ENCODE measurements around the gene GRP.
"Not testable (repeated sequence)": the region's sequence is repeated elsewhere in the genome, so short reads cannot be mapped to it uniquely, and the experiment has no call there.

Gene GRP

DNA sequence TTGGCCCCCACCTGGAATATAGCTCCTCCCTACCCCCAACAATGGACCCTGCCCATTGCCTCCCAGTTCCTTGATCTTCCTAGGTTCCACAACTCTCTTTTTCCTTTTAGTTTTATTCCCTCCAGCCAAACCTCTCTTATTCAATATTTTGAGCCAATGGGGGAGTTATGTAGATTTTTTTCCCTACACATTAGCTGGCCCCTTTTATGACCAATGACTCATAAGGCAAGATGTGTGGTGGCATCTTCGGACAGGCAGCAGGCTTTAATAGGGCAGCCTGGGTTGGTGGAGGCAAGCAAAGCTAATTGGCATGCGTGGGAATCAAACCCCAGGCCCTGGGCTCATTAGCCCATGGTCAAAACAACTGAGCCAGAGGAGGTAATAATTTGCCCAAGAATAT lies 9.2 kb downstream of the GRP start:
- DNase-seq (ENCODE audit: low read depth in 2 of 2): no peak

DNA sequence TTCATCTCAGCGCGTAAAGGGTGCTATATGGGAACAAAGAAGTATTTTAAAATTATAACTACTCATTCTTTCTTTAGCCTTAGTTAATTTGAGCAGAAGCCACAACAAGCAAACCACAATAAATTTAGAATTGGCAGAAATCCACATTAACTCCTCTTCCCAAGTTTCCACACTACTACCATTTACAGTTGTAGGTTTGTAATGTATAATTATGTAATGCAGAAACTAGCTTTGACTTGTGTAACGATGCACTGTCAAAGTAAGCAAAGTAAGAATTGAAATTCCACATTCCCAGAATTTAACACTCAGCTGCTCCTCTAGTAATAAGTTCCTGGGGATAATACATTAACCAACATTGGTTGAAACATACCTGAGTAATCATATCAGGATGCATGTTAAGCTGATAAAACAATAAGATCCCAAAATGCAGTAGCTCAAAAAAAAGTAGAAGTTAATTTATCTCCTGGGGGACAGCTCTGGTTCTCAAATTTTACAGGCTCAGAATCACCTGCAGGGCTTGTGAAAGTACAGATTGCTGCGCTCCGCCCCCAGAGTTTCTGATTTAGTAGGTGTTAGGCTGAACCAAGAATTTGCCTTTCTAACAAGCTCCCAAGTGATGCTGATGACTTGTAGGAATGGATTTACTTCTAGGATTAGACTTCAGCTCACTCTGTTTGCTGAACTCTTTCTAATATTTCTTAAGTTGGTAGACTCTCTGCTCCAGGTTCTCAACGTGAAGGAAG lies 9.9 kb downstream of the GRP start:
- DNase-seq (ENCODE audit: low read depth in 2 of 2): no peak

DNA sequence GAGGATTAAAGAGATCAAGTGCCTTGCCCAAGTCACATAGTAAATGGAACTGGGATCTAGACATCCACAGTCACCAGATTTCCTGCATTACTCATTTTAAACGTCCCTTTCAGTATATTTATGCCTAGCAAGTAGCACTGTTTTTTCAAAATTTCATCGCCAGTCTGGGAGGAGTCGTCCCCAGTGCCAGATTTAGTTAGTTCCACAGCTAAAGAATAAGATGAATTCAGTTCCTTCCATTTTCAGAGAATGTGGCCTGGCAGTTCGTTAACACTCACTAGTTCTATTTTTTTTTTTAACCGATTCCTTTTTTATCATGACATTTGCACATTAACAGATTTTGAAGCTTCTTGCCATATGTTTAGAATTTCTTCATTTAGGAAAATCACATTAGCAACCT lies 11.2 kb downstream of the GRP start:
- DNase-seq (ENCODE audit: low read depth in 2 of 2): no peak

DNA sequence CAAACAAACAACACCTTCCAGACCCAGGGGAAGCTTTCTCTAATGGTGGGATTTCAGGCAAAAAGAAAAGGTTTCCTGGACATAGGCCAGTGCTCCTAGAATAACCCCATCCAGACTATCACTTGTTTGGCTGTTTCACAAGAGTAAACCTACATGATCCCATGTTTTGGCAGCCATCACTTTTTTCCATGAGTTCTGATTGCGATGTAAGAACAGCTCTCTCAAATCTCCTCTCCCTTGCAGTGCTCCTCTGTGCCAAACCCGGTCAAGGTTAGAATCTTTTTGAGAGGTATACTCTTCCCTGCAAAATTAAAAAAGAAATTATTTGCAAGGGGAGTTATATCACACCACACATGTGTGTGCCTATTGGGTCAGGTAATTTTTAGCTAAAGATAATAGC lies 11.9 kb downstream of the GRP start:
- DNase-seq (ENCODE audit: low read depth in 2 of 2): no peak

DNA sequence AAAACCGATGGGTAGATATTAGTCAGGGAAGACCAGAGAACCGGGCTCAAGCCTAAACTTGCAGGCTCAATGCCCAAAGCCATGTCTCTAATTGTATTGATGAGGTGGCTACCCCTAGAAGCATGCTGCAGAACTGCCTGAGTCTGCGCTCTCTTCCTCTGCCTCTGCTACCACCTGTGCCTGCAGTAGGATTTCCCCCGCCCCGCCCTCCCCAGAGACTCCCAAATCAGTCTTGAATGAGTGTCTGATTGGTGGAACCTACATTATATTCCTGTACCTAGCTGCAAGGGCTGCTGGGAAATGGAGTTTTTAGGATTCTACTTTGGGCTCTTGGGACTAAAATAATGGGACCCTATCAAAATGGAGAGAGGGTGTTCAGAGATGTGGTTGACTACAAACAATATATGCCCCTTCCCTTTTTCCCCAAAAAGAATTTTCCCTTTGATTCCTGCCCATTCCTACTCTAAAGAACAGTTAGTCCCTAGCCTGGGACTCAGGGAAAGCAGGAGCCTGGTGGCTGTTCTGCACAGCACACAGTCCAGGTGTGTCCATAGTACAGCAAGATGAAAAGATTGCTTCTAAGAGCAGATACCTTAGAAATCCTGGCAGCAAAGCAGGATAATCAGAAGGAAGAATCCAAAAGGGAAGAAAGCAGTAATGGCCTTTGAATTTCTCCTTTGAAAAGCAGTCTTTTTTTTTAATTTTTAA lies 12.5 kb downstream of the GRP start:
- no peak for DNase-seq (ENCODE audit: low read depth in 2 of 2)

DNA sequence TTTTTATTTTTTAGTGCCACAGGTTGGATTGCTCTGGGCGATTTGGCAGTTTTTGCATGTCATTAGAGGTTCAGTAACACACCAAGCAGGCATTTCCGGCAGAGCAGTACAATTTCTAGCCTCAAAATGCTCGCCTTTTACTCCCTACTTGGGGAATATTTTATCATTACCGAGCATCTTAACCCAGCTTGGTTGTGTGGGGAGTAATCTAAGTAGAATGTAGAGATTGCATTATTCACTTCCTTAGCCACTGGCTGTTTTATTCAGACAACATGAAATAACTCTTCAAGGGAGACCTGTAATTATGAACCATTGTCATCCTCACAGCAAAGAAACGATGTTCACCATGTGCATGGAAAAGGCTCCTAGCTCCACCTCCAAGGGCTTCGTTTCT lies 13.1 kb downstream of the GRP start:
- DNase-seq (ENCODE audit: low read depth in 2 of 2): no peak

DNA sequence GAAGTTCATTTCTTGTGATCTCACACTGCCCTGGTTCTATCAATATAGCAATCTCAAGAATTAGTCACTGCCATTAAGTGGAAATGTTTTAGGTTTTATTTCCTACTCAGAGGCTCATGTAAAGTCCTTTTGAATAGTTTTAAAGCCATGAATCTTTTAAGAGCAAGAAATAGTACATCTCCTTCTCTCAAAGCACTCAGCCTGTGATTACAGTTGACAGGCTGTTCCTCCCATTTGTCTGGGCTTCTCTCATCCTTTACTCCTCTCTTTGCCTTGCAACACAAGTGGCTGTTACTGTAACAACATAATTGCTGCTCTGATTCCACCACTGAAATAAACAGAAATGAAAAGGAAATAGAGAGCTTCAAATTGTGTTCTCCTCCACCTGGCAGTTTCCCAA lies 18.4 kb downstream of the GRP start:
- DNase-seq (ENCODE audit: low read depth in 2 of 2): no peak

DNA sequence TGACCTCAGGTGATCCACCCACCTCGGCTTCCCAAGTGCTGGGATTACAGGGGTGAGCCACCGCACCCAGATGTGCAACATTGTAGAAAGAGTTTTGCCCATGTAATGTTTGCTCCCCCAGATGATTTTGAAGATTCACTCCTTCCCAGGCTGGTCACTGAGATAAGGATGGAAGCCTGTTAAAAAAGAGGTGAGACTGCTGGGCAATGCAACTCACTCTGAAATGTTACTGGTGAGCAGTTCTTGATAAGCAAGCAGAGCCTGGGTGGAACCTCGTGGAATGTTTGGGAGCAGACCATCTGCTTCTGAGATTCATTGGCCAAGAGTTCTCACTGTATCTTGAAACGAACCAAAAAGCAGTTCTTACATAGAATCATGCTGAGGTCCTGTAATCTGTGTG lies 19.7 kb downstream of the GRP start:
- DNase-seq (ENCODE audit: low read depth in 2 of 2): no peak

DNA sequence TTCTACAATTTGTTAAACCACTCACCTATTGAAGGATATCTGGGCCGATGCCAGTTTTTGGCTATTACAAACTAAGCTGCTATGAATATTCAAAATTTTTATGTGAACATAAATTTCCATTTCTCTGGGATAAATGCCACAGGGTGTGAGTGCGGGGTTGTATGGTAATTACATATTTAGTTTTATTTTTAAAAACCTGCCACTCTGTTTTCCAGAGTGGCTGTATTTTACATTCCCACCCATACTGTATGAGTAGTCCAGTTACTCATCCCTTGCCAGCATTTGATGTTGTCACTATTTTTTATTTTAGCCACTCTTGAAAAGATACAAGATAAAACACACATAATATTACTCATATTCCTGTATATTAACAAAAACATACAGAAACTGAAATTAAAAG lies 22.9 kb downstream of the GRP start:
- DNase-seq (ENCODE audit: low read depth in 2 of 2): no peak

DNA sequence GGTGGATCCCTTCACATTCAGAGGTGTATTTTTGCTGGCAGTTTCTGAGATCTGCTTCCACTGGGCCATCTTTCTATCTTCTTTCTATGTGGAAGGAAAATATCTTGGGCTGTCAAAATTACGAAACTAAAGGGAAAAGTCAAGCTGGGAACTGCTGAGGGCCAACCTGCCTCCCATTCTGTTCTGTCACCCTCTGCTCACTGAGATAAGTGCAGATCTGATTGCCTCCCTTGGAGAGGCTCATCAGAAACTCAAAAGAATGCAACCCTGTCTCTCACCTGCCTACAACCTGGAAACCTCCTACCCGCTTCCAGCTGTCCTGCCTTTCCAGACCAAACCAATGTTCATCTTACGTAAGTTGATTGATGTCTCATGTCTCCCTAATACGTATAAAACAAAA lies 26.8 kb downstream of the GRP start:
- no peak for DNase-seq (ENCODE audit: low read depth in 2 of 2)

DNA sequence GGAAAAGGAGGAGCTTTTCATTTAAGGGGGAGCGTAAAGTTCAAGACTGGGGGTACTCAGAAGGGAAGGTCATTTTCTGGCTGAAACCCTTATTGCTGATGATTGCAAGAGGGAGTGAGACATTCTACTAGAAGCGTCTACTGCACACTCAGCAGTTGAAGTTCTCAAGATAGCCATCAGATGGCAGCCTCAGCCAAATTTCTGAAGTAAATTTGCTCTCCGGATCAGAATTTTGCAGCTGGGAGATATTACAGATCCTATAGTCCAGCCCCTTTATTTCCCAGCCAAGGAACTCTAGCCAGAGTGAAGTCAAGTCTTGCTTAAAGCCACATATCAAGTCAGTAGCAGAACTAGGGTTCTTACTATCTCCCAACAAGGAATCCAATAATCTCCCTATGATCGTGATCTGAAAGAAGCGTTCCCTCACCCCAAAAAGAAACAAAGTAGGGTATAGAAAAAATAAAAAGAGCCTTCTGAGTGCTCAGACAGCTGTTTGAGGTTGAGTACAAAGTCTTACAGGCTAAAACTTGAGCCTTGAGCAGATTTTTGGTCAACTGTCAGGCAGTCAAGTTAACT lies 29.3 kb downstream of the GRP start:
- no peak for DNase-seq (ENCODE audit: low read depth in 2 of 2)

DNA sequence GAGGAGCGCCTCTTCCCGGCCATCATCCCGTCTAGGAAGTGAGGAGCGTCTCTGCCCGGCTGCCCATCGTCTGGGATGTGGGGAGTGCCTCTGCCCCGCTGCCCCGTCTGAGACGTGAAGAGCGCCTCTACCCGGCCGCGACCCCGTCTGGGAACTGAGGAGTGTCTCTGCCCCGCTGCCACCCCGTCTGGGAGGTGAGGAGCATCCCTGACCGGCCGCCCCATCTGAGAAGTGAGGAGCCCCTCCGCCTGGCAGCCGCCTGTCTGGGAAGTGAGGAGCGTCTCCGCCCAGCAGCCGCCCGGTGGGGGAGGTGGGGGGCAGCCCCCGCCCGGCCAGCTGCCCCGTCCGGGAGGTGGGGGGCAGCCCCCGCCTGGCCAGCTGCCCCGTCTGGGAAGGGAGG lies 35.5 kb downstream of the GRP start:
- DNase-seq (ENCODE audit: low read depth in 2 of 2): not testable (repeated sequence)

DNA sequence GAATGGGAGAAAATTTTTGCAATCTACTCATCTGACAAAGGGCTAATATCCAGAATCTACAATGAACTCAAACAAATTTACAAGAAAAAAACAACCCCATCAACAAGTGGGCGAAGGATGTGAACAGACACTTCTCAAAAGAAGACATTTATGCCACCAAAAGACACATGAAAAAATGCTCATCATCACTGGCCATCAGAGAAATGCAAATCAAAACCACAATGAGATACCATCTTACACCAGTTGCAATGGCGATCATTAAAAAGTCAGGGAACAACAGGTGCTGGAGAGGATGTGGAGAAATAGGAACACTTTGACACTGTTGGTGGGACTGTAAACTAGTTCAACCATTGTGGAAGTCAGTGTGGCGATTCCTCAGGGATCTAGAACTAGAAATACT lies 41.9 kb downstream of the GRP start:
- DNase-seq (ENCODE audit: low read depth in 2 of 2): not testable (repeated sequence)

DNA sequence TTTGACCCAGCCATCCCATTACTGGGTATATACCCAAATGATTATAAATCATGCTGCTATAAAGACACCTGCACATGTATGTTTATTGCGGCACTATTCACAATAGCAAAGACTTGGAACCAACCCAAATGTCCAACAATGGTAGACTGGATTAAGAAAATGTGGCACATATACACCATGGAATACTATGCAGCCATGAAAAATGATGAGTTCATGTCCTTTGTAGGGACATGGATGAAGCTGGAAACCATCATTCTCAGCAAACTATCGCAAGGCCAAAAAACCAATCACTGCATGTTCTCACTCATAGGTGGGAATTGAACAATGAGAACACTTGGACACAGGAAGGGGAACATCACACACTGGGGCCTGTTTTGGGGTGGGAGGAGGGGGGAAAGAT lies 42.3 kb downstream of the GRP start:
- DNase-seq (ENCODE audit: low read depth in 2 of 2): not testable (repeated sequence)

DNA sequence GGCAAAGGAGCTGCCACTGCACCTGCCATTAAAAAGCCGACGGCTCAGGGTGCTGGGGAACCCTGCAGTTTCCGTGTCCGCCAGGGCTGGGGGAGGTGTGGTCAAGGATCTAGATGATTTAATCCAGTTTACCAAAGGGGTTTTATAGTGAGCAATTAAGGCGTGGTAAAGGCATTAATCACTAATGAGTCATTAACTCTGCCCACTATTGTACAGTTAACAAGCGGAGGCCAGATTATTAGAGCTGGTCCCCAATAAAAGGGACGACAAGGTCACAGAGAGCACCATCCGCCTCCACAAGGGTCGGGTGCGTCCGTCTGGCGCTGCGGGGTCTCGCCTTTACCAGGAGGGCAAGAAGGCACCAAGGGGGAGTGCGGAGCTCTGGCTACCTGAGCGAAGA lies 43.7 kb downstream of the GRP start:
- no peak for DNase-seq (ENCODE audit: low read depth in 2 of 2)

DNA sequence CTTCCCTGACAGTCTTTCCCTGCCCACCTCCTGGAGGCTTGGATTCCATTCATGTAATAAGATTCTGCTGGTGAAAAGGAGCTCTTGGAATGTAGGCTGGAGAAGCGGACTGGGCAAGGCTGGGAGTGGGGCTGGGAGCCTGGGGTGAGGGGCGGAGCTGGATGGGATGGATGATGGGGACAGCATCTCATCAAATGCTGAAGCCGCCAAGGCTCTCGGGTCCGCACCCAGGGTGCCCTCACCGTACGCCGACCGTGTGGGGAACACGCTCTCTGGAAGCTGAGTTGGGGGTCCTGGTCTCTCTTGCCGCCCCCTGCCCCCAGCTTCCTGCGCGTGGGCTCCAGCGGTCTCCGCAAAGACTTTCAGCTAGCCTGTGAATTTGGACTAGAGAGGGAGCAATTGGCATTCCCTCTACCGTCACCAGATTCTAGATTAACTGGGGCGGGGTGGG lies 44.2 kb downstream of the GRP start:
- DNase-seq (ENCODE audit: low read depth in 2 of 2): no peak

DNA sequence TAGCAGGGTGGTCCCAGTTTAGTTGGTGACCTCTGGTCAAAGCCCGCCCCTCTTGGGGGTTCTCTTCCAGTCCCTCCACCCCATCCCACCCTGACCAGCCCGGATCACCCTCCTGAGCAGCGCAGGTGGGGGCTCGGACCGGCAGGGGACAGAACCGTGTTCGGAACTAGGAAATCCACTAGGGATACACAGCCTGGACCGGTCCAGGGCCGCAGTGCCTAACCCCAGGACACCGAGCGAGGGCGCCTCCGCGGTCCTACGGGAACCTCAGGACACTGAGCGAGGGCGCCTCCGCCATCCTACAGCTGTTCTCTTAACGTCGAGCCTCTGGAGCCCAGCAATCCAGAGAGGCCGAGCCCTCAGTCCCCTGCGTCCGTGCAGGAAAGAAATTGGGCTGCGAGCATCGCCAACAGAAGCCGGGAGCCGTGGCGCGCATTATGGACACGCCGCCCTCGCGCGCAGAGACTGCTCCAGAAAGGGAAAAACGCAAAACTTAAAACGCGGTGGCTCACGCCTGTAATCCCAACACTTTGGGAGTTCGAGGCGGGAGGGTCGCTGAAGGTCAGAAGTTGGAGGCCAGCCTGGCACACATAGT lies 44.8 kb downstream of the GRP start:
- no peak for DNase-seq (ENCODE audit: low read depth in 2 of 2)

DNA sequence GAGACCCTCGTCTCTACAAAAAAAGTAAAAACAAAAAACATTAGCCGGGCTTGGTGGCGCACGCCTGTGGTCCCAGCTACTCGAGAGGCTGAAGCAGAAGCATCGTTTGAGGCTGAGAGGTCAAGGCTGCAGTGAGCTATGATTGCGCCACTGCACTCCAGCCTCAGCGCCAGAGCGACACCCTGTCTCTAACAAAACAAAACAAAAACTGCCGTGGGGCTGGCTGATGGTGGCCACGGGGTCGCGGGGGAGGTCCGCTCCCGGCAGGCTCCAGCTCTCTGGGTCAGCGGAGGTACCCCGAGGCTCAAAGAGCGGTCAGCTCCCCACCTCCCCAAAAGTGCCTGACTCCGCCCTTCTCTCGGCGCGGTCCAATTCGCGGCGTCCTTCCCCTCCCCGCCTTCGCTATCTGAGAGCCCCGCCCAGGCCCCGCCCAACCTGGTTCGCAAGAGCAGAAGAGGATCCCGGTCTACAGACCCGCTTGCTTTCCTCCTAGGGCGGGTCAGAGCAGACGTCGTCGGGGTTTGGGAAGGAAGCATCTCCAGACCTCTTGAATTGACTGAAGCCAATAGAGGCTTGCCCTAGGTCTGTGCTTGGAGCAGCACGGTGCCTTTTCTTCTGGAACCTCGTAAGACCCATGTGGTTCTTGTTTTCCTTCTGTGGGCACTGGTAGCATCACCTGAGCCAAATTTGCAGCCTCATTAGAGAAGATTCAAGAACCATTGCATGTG lies 45.5 kb downstream of the GRP start:
- no peak for DNase-seq (ENCODE audit: low read depth in 2 of 2)

DNA sequence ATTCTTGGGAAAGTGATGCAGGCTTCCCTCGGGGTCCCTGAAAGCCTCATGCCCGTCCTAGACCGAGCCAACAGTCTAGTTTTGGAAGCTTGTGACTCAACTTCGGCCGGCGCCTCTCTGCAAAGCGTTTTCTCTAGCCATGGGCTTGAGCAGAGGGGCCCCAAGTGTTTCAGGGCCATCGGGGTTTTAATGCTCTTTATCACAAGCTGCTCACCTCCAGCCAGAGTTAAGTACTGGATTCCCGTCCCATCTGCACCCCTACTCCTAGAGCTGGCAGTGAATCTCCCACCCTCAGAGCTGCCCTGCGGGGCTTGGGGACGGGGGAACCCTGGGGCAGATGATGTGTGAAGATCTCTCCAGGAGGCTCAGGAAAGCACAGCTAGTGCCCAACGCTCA lies 46.0 kb downstream of the GRP start:
- no peak for DNase-seq (ENCODE audit: low read depth in 2 of 2)

DNA sequence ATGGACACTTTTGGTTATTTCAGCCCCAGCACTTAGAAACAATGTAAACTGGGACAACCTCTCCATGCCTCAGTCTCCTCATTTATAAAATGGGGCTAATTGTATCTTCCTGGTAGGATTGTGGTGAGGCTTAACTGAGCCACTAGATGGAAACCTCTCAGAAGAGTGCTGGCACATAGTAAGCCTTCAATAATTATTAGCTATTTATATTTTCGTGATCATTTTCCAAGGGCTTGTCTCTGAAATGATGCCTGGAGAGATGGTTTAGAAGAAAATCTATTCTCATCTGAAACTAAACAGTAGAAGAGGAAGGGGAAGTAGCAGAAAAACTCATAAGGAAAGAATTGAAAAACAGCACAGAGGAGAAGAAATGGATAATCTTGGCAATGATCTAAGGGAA lies 46.5 kb downstream of the GRP start:
- no peak for DNase-seq (ENCODE audit: low read depth in 2 of 2)

DNA sequence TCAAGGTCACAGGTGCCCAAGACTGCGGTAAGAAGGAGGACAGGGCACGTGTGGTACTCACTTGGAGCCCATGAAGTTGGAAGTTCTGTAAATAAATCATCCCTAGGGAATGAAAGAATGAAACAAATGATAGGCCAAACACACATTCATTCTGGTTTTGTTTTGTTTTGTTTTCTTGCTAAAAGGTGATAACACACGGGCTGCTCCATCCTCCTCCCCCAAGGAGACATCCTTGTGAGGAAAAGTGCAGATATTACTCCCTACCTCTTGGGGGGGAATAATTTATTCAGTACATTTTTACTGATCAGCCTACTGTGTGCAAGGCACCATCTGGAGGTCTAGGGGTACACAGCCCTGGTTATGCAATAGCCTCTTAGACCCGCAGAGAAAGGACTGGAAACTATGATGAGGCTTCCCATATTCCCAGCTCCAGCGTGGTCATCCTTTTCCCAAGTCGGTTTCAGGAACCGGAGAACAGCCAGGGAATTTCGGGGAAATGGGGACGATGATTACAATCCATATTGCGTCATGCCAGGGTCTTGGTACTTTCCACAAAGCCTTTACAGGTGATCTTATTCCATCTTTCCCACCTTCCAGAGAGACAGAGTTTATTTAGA lies 47.0 kb downstream of the GRP start:
- DNase-seq (ENCODE audit: low read depth in 2 of 2): no peak
